Heart right ventricle (tissue), 16 donors: ENCODE data around the gene ZNF595. TPM values are rescaled to one million over a fixed set of nuclear protein-coding genes. Genes with fewer than 3 reads are reported as not detected.
"Not testable (repeated sequence)": the region's sequence is repeated elsewhere in the genome, so short reads cannot be mapped to it uniquely, and the experiment has no call there.

ENCODE experiments used
- ATAC-seq, 8 donors: fragments of 200-7000 bp; cut with Tn5 transposase; one replicate each; pipeline ENCODE4 v1.9.1; 2020; ENCODE audit warnings: mild to moderate bottlenecking in 8 of 8, moderate library complexity in 8 of 8, moderate number of reproducible peaks in 1 of 8
- DNase-seq, 2 donors: peaks; one replicate each; pipeline ENCODE4 v3.0.0-alpha.2; 2020
- H3K27ac ChIP-seq, 10 donors: fragments of 200-600 bp; sonication (generic) in 2 of 10; one replicate each; pipeline versions ENCODE4 v1.5.0 to v1.8.0; 2020 to 2022; ENCODE audit warnings: mild to moderate bottlenecking in 3 of 10
- H3K27me3 ChIP-seq, 7 donors: fragments of 200-600 bp; one replicate each; pipeline ENCODE4 v1.8.0; 2021 to 2022; ENCODE audit warnings: mild to moderate bottlenecking in 2 of 7
- H3K36me3 ChIP-seq, 9 donors: fragments of 200-600 bp; sonication (generic) in 1 of 9; one replicate each; pipeline versions ENCODE4 v1.5.0 to v1.8.0; 2020 to 2022; ENCODE audit warnings: mild to moderate bottlenecking in 2 of 9
- H3K4me1 ChIP-seq, 9 donors: fragments of 200-600 bp; sonication (generic) in 1 of 9; one replicate each; pipeline versions ENCODE4 v1.5.0 to v1.8.0; 2020 to 2022; ENCODE audit warnings: mild to moderate bottlenecking in 4 of 9
- H3K4me3 ChIP-seq, 10 donors: fragments of 200-600 bp; sonication (generic) in 2 of 10; one replicate each; pipeline versions ENCODE4 v1.5.0 to v1.8.0; 2020 to 2022; ENCODE audit warnings: mild to moderate bottlenecking in 7 of 10, moderate library complexity in 2 of 10
- H3K9me3 ChIP-seq, 11 donors: fragments of 200-600 bp in 10 of 11; sonication (generic) in 2 of 11; one replicate each; pipeline versions ENCODE4 v1.5.0 to v1.8.0; 2013 to 2022; ENCODE audit warnings: mild to moderate bottlenecking in 2 of 11, control low read depth in 1 of 11, moderate library complexity in 1 of 11
- WGBS, 2 donors: extraction: QIAGEN DNeasy Blood & Tissue Kit; methylation state at CpG; one replicate each; pipeline ENCODE4 v1.1.7; 2013; ENCODE audit warnings: inconsistent platforms in 1 of 2; 5-methylcytosine and 5-hydroxymethylcytosine counted together
- intact Hi-C, 10 donors: fragments of 100-400 bp; cut with DNase I; formaldehyde crosslinking; loops; one replicate each; pipeline versions ENCODE4 v1.11.1 to v1.14.2; 2022
- polyA plus RNA-seq, 2 donors: library from polyadenylated mRNA; stranded (reverse); fragments of 200-250 nt; gene quantifications; one replicate each; pipeline ENCODE4 v1.2.3, GENCODE V29; 2013
- total RNA-seq, 10 donors: library from RNA; stranded (reverse); fragmentation: NEBNext Ultra II Directional in 3 of 10; extraction: Animal tissue kit (Norgen Biotek cat#: 25700) in 3 of 10; gene quantifications; one replicate each; pipeline versions ENCODE4 v1.2.1 to v1.2.4, GENCODE V29; 2021 to 2023
- TF ChIP-seq, protein P1 (sequence below), 9 donors: fragments of 200-600 bp; sonication (generic) in 2 of 9; IDR thresholded peaks; one replicate each; pipeline versions ENCODE4 v1.5.0 to v1.8.0; 2021 to 2022; ENCODE audit warnings: antibody characterized with exemption in 9 of 9, mild to moderate bottlenecking in 5 of 9, moderate library complexity in 1 of 9
- donor health status: Arrhythmogenic right ventricular cardiomyopathy.
- donor health status: ischemic (EF 13 %, LVEDD 7.1; RV severe dilation, severe dysfunction).
- donor health status: healthy with polysubstance abuse.
- donor health status: DM: no; HTN: yes; CAD: no.
- donor health status: DM: no; HTN: no; CAD: no.
- donor health status: ischemic (EF 25% LVEDD 6.9; RV normal size, moderate dysfunction).
- donor health status: ischemic (EF 25% LVEDD 5.7; RV mildly dilated, moderate dysfunction).
- donor health status: healthy.
- donor health status: DM: yes; HTN: yes; CAD: no.
- donor health status: Ischemic cardiomyopathy.
- donor health status: ischemic (EF 35%, LVEDD 5.7; RV mildly dilated, moderate dysfunction).
- donor health status: nonischemic (EF 11% LVEDD 7.7; RV severe dilation, severe dysfunction).
- donor health status: DM: yes; HTN: yes; CAD: no.
- donor health status: PGD.
- donor health status: ischemic (EF 29% LVEDD 5.4; RV normal size, mild dysfunction).
- donor health status: nonischemic (EF 23%, LVEDD 6.1; RV moderate dilation, normal function).

The ZNF595 gene
- total and polyA plus RNA-seq, 12 donors = 2.3 to 20.7 (median 7.7) TPM

DNA sequence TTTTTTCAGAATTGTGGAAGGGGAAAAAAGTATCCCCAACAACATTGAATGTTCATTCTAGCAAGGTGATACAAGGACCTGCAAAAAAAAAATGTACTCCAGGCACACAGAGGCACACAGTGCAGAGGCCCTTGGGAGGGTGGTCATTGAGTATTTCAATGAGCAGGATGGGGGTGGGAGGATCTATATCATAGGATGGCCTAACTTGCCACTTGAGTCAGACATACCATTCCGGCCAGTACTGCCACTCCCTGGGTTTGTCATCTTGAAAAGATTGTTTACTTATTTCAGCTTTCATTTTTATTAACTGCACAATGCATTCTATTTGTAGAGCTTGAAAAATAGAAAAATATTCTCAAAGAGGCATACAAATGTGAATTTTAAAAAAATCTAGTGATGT, 18.7 kb downstream of the ZNF595 start:
- H3K9me3 ChIP-seq = peaks cover 3 to 88% (median 67%) of the 10 kb centered on the region in 11 donors
- no peak for DNase-seq
- H3K4me3 ChIP-seq = no peak overlapping the region
- H3K27me3 ChIP-seq = no peaks in the 10 kb centered on the region
- no peaks in the 10 kb centered on the region for H3K4me1 ChIP-seq
- H3K36me3 ChIP-seq = peaks cover 0 to 89% (median 46%) of the 10 kb centered on the region in 9 donors
- intact Hi-C loops = no loop called here
- no peak overlapping the region for H3K27ac ChIP-seq
- TF ChIP-seq, protein P1, sequence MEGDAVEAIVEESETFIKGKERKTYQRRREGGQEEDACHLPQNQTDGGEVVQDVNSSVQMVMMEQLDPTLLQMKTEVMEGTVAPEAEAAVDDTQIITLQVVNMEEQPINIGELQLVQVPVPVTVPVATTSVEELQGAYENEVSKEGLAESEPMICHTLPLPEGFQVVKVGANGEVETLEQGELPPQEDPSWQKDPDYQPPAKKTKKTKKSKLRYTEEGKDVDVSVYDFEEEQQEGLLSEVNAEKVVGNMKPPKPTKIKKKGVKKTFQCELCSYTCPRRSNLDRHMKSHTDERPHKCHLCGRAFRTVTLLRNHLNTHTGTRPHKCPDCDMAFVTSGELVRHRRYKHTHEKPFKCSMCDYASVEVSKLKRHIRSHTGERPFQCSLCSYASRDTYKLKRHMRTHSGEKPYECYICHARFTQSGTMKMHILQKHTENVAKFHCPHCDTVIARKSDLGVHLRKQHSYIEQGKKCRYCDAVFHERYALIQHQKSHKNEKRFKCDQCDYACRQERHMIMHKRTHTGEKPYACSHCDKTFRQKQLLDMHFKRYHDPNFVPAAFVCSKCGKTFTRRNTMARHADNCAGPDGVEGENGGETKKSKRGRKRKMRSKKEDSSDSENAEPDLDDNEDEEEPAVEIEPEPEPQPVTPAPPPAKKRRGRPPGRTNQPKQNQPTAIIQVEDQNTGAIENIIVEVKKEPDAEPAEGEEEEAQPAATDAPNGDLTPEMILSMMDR (IDR thresholded peaks at IDR 0.05) = no peak
- ATAC-seq = no peak
- 100% methylated on average over 1 of the region's 1 CpG for WGBS, 2 donors

DNA sequence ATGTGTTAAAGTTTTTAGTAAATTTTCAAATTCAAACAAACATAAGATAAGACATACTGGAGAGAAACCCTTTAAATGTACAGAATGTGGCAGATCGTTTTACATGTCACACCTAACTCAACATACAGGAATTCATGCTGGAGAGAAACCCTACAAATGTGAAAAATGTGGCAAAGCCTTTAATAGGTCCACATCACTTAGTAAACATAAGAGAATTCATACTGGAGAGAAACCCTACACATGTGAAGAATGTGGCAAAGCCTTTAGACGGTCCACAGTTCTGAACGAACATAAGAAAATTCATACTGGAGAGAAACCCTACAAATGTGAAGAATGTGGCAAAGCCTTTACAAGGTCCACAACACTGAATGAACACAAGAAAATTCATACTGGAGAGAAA, 32.8 kb downstream of the ZNF595 start:
- Histone ChIP-seq H3K4me3 (no peak overlapping the region), H3K4me1 (no peaks in the 10 kb centered on the region)

DNA sequence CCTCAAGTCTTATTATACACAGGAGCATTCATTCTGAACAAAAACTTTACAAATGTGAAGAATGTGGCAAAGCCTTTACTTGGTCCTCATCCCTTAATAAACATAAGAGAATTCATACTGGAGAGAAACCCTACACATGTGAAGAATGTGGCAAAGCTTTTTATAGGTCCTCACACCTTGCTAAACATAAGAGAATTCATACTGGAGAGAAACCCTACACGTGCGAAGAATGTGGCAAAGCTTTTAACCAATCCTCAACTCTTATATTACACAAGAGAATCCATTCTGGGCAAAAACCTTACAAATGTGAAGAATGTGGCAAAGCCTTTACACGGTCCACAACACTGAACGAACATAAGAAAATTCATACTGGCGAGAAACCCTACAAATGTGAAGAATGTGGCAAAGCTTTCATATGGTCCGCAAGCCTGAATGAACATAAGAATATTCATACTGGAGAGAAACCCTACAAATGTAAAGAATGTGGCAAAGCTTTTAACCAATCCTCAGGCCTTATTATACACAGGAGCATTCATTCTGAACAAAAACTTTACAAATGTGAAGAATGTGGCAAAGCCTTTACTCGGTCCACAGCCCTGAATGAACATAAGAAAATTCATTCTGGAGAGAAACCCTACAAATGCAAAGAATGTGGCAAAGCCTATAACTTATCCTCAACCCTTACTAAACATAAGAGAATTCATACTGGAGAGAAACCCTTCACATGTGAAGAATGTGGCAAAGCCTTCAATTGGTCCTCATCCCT, 33.6 kb downstream of the ZNF595 start:
- H3K4me3 ChIP-seq, intact Hi-C loops, H3K4me1 ChIP-seq, H3K27ac ChIP-seq, ATAC-seq, DNase-seq, H3K27me3 ChIP-seq: not testable (repeated sequence)
- Histone ChIP-seq H3K9me3 (peaks cover 10 to 100% (median 100%) of the 10 kb centered on the region in 11 donors), H3K36me3 (peaks cover 0 to 100% (median 58%) of the 10 kb centered on the region in 9 donors)
- 98 to 99% methylated on average over 7 of the region's 7 CpGs for WGBS, 2 donors

More for the DNA sequence above, 32.8 kb downstream of the ZNF595 start:
- H3K9me3 ChIP-seq = peaks cover 7 to 100% (median 100%) of the 10 kb centered on the region in 11 donors
- ATAC-seq (no peak), DNase-seq (no peak)
- H3K27me3 ChIP-seq = no peaks in the 10 kb centered on the region
- WGBS, 2 donors = 97% methylated on average over 3 of the region's 3 CpGs
- H3K27ac ChIP-seq = no peak overlapping the region
- TF ChIP-seq, protein P1 (IDR thresholded peaks at IDR 0.05) = no peak
- H3K36me3 ChIP-seq = peaks cover 0 to 100% (median 64%) of the 10 kb centered on the region in 9 donors
- intact Hi-C loops = no loop called here

DNA sequence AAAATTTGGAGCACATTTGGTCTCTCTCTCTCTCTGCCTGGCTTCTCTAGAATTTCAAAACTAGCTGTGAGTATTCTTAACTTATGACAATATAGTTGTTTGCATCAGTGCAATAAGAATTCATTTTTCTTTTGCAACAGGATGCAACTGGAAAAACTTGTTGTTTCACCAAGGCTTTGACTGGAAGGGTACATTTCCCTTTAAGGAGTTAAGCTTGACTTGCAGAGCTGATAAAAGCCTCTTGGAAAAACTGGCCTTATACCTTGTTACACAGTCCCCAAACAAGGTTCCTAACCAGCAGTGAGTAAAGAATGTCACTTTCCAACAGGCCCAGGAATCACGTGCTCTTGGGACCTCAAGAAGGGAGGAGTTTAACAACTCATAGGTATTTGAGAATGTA, 45.3 kb downstream of the ZNF595 start:
- H3K9me3 ChIP-seq = peaks cover 0 to 100% (median 83%) of the 10 kb centered on the region in 11 donors

More for the DNA sequence above, 45.3 kb downstream of the ZNF595 start:
- H3K27me3 ChIP-seq = no peaks in the 10 kb centered on the region
- intact Hi-C loops = no loop called here
- ATAC-seq (no peak), DNase-seq (no peak)
- WGBS, 2 donors = 84 to 91% methylated on average over 1 of the region's 1 CpG
- H3K27ac ChIP-seq = no peak overlapping the region
- no peaks in the 10 kb centered on the region for H3K4me1 ChIP-seq
- TF ChIP-seq, protein P1 (IDR thresholded peaks at IDR 0.05) = no peak
- H3K36me3 ChIP-seq = peaks cover 0 to 29% (median 0%) of the 10 kb centered on the region in 9 donors
- H3K4me3 ChIP-seq = no peak overlapping the region
